CD14-positive monocyte (primary cell): ENCODE data around the gene ADD2. TPM values are rescaled to one million over a fixed set of nuclear protein-coding genes. Genes with fewer than 3 reads are reported as not detected.

Experiments used
- DNase-seq, 3 donors: peaks; one replicate each; pipeline ENCODE4 v3.0.0-alpha.2; 2011 to 2022
- H2AFZ ChIP-seq: 2 replicates; pipeline ENCODE4 v1.6.0; 2012; ENCODE audit warnings: mild to moderate bottlenecking, low read depth, low read length, inconsistent platforms; ENCODE audit not compliant: insufficient read depth, poor library complexity, severe bottlenecking
- H3K27ac ChIP-seq, 2 donors: 1 replicate in 1 of 2; 2 replicates in 1 of 2; pipeline ENCODE4 v1.5.1; 2012 to 2013; ENCODE audit warnings: low read length in 2 of 2, control low read depth in 1 of 2, inconsistent platforms in 1 of 2, low read depth in 1 of 2, mild to moderate bottlenecking in 1 of 2
- H3K27me3 ChIP-seq, 2 donors: one replicate each; pipeline versions ENCODE4 v1.6.0 to v1.6.1; 2011 to 2013; ENCODE audit warnings: low read length in 2 of 2; ENCODE audit not compliant: control insufficient read depth in 2 of 2, insufficient read depth in 2 of 2
- H3K36me3 ChIP-seq, 2 donors: replicated peaks in 1 of 2; 1 replicate in 1 of 2; 2 replicates in 1 of 2; pipeline versions ENCODE4 v1.5.1 to v1.6.1; 2012 to 2013; ENCODE audit warnings: low read length in 2 of 2, control low read depth in 1 of 2, inconsistent platforms in 1 of 2, mild to moderate bottlenecking in 1 of 2; ENCODE audit not compliant: insufficient read depth in 2 of 2, control insufficient read depth in 1 of 2
- H3K4me1 ChIP-seq, 2 donors: 1 replicate in 1 of 2; 2 replicates in 1 of 2; pipeline versions ENCODE4 v1.5.1 to v1.6.1; 2012 to 2013; ENCODE audit warnings: low read length in 2 of 2, control low read depth in 1 of 2, inconsistent platforms in 1 of 2, mild to moderate bottlenecking in 1 of 2, moderate library complexity in 1 of 2; ENCODE audit not compliant: insufficient read depth in 2 of 2, control insufficient read depth in 1 of 2
- H3K4me2 ChIP-seq: replicated peaks from 2 replicates; pipeline ENCODE3; 2012; ENCODE audit warnings: low read length, moderate library complexity, mild to moderate bottlenecking; ENCODE audit not compliant: poor library complexity, severe bottlenecking; ENCODE audit errors: extremely low read depth
- H3K4me3 ChIP-seq, 3 experiments: fragments of 200-600 bp in 1 of 3; sonication (generic) in 1 of 3; replicated peaks in 1 of 3; 1 replicate in 2 of 3; 2 replicates in 1 of 3; pipeline ENCODE4 v1.5.1; 2011 to 2013; ENCODE audit warnings: low read length in 3 of 3, mild to moderate bottlenecking in 3 of 3, control low read depth in 2 of 3, low read depth in 2 of 3, inconsistent platforms in 1 of 3, moderate library complexity in 1 of 3
- H3K79me2 ChIP-seq: 2 replicates; pipeline ENCODE4 v1.6.0; 2012; ENCODE audit warnings: mild to moderate bottlenecking, control low read depth, inconsistent platforms, low read length, moderate library complexity; ENCODE audit not compliant: insufficient read depth
- H3K9ac ChIP-seq: 2 replicates; pipeline ENCODE4 v1.6.0; 2017; ENCODE audit warnings: low read length, mild to moderate bottlenecking; ENCODE audit not compliant: insufficient read depth, poor library complexity, severe bottlenecking
- H3K9me3 ChIP-seq, 2 donors: replicated peaks in 1 of 2; 1 replicate in 1 of 2; 2 replicates in 1 of 2; pipeline versions ENCODE4 v1.5.1 to v1.6.1; 2012 to 2013; ENCODE audit warnings: low read length in 2 of 2, control low read depth in 1 of 2; ENCODE audit not compliant: control insufficient read depth in 1 of 2, insufficient read depth in 1 of 2
- H4K20me1 ChIP-seq: 2 replicates; pipeline ENCODE4 v1.6.0; 2012; ENCODE audit warnings: mild to moderate bottlenecking, low read length, control low read depth, moderate library complexity; ENCODE audit not compliant: insufficient read depth
- H3K27ac Mint-ChIP-seq, 7 donors: one replicate each; pipeline ENCODE4 v1.8.0; 2020; ENCODE audit warnings: mild to moderate bottlenecking in 7 of 7, mixed read lengths in 7 of 7, moderate library complexity in 6 of 7, inconsistent platforms in 2 of 7
- H3K27me3 Mint-ChIP-seq, 3 donors: one replicate each; pipeline ENCODE4 v1.8.0; 2021 to 2022; ENCODE audit warnings: low read depth in 3 of 3, mild to moderate bottlenecking in 3 of 3, mixed read lengths in 3 of 3, moderate library complexity in 3 of 3, inconsistent platforms in 1 of 3
- H3K36me3 Mint-ChIP-seq, 2 donors: one replicate each; pipeline ENCODE4 v1.8.0; 2020; ENCODE audit warnings: mixed read lengths in 2 of 2, inconsistent platforms in 1 of 2, mild to moderate bottlenecking in 1 of 2
- H3K4me1 Mint-ChIP-seq: one replicate; pipeline ENCODE4 v1.8.0; 2020; ENCODE audit warnings: mild to moderate bottlenecking, mixed read lengths
- H3K4me3 Mint-ChIP-seq, 2 donors: one replicate each; pipeline ENCODE4 v1.8.0; 2020; ENCODE audit warnings: mild to moderate bottlenecking in 2 of 2, mixed read lengths in 2 of 2, moderate library complexity in 1 of 2
- H3K9me3 Mint-ChIP-seq, 7 donors: one replicate each; pipeline ENCODE4 v1.8.0; 2020 to 2022; ENCODE audit warnings: mixed read lengths in 7 of 7, mild to moderate bottlenecking in 6 of 7, moderate library complexity in 6 of 7, inconsistent platforms in 2 of 7
- WGBS: methylation state at CpG from one replicate; pipeline ENCODE4 v1.1.5; 2013; ENCODE audit warnings: missing lambda C conversion rate; ENCODE audit not compliant: insufficient coverage; 5-methylcytosine and 5-hydroxymethylcytosine counted together
- intact Hi-C, 2 donors: fragments of 100-400 bp; cut with micrococcal nuclease; formaldehyde crosslinking; loops; one replicate each; pipeline versions ENCODE4 v1.15.0 to v1.15.1; 2023
- polyA plus RNA-seq, 3 donors: library from polyadenylated mRNA; depleted of rRNA in 1 of 3; unstranded in 2 of 3; stranded (reverse) in 1 of 3; fragments of 300-500 nt in 2 of 3; fragments of >200 nt in 1 of 3; fragmentation: Illumina TruSeq in 2 of 3; gene quantifications; 1 replicate in 2 of 3; 2 replicates in 1 of 3; pipeline ENCODE4 v1.2.3, GENCODE V29; 2012 to 2021
- TF ChIP-seq, protein P1 (sequence below): fragments of 200-600 bp; IDR thresholded peaks from one replicate; pipeline ENCODE4 v1.8.0; 2022; ENCODE audit warnings: antibody characterized with exemption, mild to moderate bottlenecking

Gene ADD2
- polyA plus RNA-seq, 3 donors = 0.18 to 0.56 (median 0.26) TPM

GRCh38 chr2:70806013-70806412 is 38.0 kb upstream of the ADD2 start:
- no peak overlapping the region for H3K4me3 Mint-ChIP-seq
- H3K36me3 Mint-ChIP-seq = no peaks in the 10 kb centered on the region
- DNase-seq = no peak
- Histone ChIP-seq H4K20me1 (no peaks in the 10 kb centered on the region), H3K4me3 (no peak overlapping the region), H3K36me3 (no peaks in the 10 kb centered on the region), H2AFZ (no peak overlapping the region), H3K4me1 (no peaks in the 10 kb centered on the region), H3K27ac (no peak overlapping the region), H3K79me2 (no peaks in the 10 kb centered on the region), H3K4me2 (no peak overlapping the region), H3K9ac (no peak overlapping the region), H3K27me3 (no peaks in the 10 kb centered on the region), H3K9me3 (no peaks in the 10 kb centered on the region)
- H3K27me3 Mint-ChIP-seq = peaks cover 7 to 16% (median 10%) of the 10 kb centered on the region in 3 donors
- WGBS = no CpG with 5 or more reads among the region's 5 CpGs
- TF ChIP-seq, protein P1, sequence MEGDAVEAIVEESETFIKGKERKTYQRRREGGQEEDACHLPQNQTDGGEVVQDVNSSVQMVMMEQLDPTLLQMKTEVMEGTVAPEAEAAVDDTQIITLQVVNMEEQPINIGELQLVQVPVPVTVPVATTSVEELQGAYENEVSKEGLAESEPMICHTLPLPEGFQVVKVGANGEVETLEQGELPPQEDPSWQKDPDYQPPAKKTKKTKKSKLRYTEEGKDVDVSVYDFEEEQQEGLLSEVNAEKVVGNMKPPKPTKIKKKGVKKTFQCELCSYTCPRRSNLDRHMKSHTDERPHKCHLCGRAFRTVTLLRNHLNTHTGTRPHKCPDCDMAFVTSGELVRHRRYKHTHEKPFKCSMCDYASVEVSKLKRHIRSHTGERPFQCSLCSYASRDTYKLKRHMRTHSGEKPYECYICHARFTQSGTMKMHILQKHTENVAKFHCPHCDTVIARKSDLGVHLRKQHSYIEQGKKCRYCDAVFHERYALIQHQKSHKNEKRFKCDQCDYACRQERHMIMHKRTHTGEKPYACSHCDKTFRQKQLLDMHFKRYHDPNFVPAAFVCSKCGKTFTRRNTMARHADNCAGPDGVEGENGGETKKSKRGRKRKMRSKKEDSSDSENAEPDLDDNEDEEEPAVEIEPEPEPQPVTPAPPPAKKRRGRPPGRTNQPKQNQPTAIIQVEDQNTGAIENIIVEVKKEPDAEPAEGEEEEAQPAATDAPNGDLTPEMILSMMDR = no peak
- intact Hi-C loops = no loop called here
- H3K4me1 Mint-ChIP-seq = peaks cover 3% of the 10 kb centered on the region
- H3K9me3 Mint-ChIP-seq = peaks cover 0 to 9% (median 6%) of the 10 kb centered on the region in 7 donors
- H3K27ac Mint-ChIP-seq = no peak overlapping the region

DNA sequence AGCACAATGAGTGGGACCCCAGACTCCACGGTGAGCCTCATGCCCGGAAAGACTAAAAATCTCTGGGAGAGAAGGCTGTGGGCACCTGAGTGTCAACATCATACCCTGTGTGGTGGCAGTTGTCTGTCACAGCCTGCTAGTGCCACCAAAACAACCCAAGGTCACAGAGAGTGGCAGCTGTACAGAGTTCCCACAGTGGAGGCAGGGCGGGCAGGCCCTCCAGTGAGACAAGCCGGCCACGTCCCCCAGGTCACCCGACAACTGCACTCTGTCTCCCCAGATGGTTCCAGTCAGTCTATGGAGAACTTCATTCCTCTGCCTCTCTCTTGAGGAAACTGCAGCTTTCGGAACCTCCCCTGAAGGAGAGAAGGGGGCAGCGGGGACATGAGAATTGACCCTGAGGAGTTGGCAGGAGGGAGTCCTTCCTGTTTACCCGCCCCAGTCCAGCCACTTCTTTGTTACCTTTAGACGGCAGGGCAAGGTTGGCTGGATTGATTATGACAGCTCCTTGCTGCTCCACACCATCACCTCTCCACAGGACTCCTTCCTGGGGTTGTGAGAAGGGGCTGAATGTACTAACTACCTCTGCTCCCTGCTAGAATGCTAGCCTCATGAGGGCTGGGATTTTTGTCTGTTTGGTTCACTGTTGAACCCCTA is 33.7 kb upstream of the ADD2 start:
- Mint-ChIP-seq H3K4me3 (no peak overlapping the region), H3K36me3 (peaks cover 5 to 7% of the 10 kb centered on the region in 2 donors), H3K27ac (no peak overlapping the region), H3K9me3 (peaks cover 11 to 27% (median 21%) of the 10 kb centered on the region in 7 donors), H3K4me1 (peaks cover 25% of the 10 kb centered on the region), H3K27me3 (peaks cover 5 to 9% (median 8%) of the 10 kb centered on the region in 3 donors)
- 92% methylated on average over 4 of the region's 10 CpGs for WGBS
- Histone ChIP-seq H3K79me2 (no peaks in the 10 kb centered on the region), H3K9me3 (peaks cover 0 to 5% of the 10 kb centered on the region in 2 donors), H2AFZ (no peak overlapping the region), H3K27me3 (no peaks in the 10 kb centered on the region), H3K4me2 (no peak overlapping the region), H3K4me3 (no peak overlapping the region), H3K9ac (no peak overlapping the region), H3K27ac (no peak overlapping the region), H3K36me3 (no peaks in the 10 kb centered on the region), H4K20me1 (no peaks in the 10 kb centered on the region), H3K4me1 (peaks cover 21 to 25% of the 10 kb centered on the region in 2 donors)
- DNase-seq = no peak
- TF ChIP-seq, protein P1 = no peak
- intact Hi-C loops = no loop called here
